Right lobe of liver (tissue), 6 donors: ENCODE measurements around the gene PON1. TPM values are rescaled to one million over a fixed set of nuclear protein-coding genes. Genes with fewer than 3 reads are reported as not detected.

ENCODE experiments used
- ATAC-seq, 4 donors: fragments of 200-7000 bp; cut with Tn5 transposase; one replicate each; pipeline ENCODE4 v1.9.1; 2020; ENCODE audit warnings: mild to moderate bottlenecking in 4 of 4, moderate library complexity in 4 of 4
- DNase-seq, 3 donors: peaks; one replicate each; pipeline ENCODE4 v3.0.0-alpha.2; 2020
- H3K27ac ChIP-seq, 3 donors: fragments of 200-600 bp; one replicate each; pipeline ENCODE4 v1.8.0; 2022
- H3K27me3 ChIP-seq, 2 donors: fragments of 200-600 bp; one replicate each; pipeline ENCODE4 v1.8.0; 2022
- H3K36me3 ChIP-seq, 4 donors: fragments of 200-600 bp; sonication (generic) in 1 of 4; one replicate each; pipeline versions ENCODE4 v1.5.1 to v1.8.0; 2017 to 2022; ENCODE audit warnings: control low read depth in 1 of 4
- H3K4me1 ChIP-seq, 4 donors: fragments of 200-600 bp; sonication (generic) in 1 of 4; one replicate each; pipeline versions ENCODE4 v1.5.1 to v1.8.0; 2017 to 2022; ENCODE audit warnings: control low read depth in 1 of 4
- H3K4me3 ChIP-seq, 3 donors: fragments of 200-600 bp; one replicate each; pipeline ENCODE4 v1.8.0; 2022
- H3K9me3 ChIP-seq, 4 donors: fragments of 200-600 bp; sonication (generic) in 1 of 4; one replicate each; pipeline versions ENCODE4 v1.5.1 to v1.8.0; 2017 to 2022; ENCODE audit warnings: control low read depth in 1 of 4
- CTCF ChIP-seq, 4 donors: fragments of 200-600 bp in 3 of 4; fragments of 450-650 bp in 1 of 4; IDR thresholded peaks; one replicate each; pipeline versions ENCODE4 v1.5.1 to v1.8.0; 2016 to 2022; ENCODE audit warnings: antibody characterized with exemption in 4 of 4, mild to moderate bottlenecking in 2 of 4
- POLR2A ChIP-seq: fragments of 450-650 bp; IDR thresholded peaks from one replicate; pipeline ENCODE4 v1.6.1; 2017; ENCODE audit warnings: antibody characterized with exemption, mild to moderate bottlenecking
- WGBS: methylation state at CpG from one replicate; pipeline ENCODE4 v1.1.6; 2018; ENCODE audit warnings: low coverage, low lambda C conversion rate; ENCODE audit not compliant: insufficient coverage; ENCODE audit errors: missing lambda C conversion rate; 5-methylcytosine and 5-hydroxymethylcytosine counted together
- intact Hi-C, 2 donors: fragments of 100-400 bp; cut with DNase I; formaldehyde crosslinking; loops; one replicate each; pipeline versions ENCODE4 v1.11.2 to v1.14.1; 2022
- total RNA-seq, 6 experiments: library from RNA; depleted of rRNA in 2 of 6; stranded (reverse); fragments of >200 nt in 2 of 6; fragmentation: NEBNext Ultra II Directional in 3 of 6; extraction: Animal tissue kit (Norgen Biotek cat#: 25700) in 3 of 6; gene quantifications; one replicate each; pipeline versions ENCODE4 v1.1.0 to v1.2.4, GENCODE V29; 2016 to 2023
- donor health status: DM: no; HTN: yes; CAD: no.
- donor health status: DM: no; HTN: no; CAD: no.
- donor health status: DM: no; HTN: no; CAD: no.
- donor health status: DM: no; HTN: yes; CAD: no.
- donor health status: DM: no; HTN: yes; CAD: no.

PON1 gene
- total RNA-seq, 6 experiments from 2014 or later = 85.3 to 677 (median 410) TPM

GRCh38 chr7:95318501-95319100 is 5.7 kb downstream of the PON1 start:
- Histone ChIP-seq H3K9me3 (no peaks in the 10 kb centered on the region), H3K4me3 (peak overlapping the region in 2 of 3 donors; percentile 27 to 28), H3K27ac (peak overlapping the region; percentile 56 to 96 (median 86)), H3K4me1 (peaks cover 0 to 55% (median 13%) of the 10 kb centered on the region in 4 donors), H3K36me3 (peaks cover 0 to 17% (median 9%) of the 10 kb centered on the region in 4 donors), H3K27me3 (no peaks in the 10 kb centered on the region)
- ATAC-seq (peak; percentile 71 to 92 (median 79)), DNase-seq (peak in 1 of 3 donors; percentile 77)
- WGBS = 29% methylated on average over 8 of the region's 8 CpGs
- TF ChIP-seq POLR2A (peak; percentile 68), CTCF (IDR thresholded peaks at IDR 0.05) (no peak)
- intact Hi-C loops = no loop called here

- ATAC-seq (peak; percentile 58 to 66 (median 64)), DNase-seq (no peak)
- Histone ChIP-seq H3K27ac (peak overlapping the region; percentile 56 to 96 (median 86)), H3K27me3 (no peaks in the 10 kb centered on the region), H3K36me3 (peaks cover 0 to 21% (median 9%) of the 10 kb centered on the region in 4 donors), H3K4me3 (peak overlapping the region in 2 of 3 donors; percentile 27 to 28), H3K4me1 (peaks cover 0 to 55% (median 13%) of the 10 kb centered on the region in 4 donors), H3K9me3 (no peaks in the 10 kb centered on the region)
- 25% methylated on average over 3 of the region's 3 CpGs for WGBS
- intact Hi-C loops = no loop called here
- no peak for TF ChIP-seq CTCF (IDR thresholded peaks at IDR 0.05)
- TF ChIP-seq POLR2A = no peak
These were observed 6.4 kb downstream of the PON1 start for GRCh38 chr7:95317966-95318365.

GRCh38 chr7:95317546-95317945 is 6.8 kb downstream of the PON1 start:
- ATAC-seq = peak; percentile 46 to 63 (median 58)
- DNase-seq = peak in 1 of 3 donors; percentile 54
- Histone ChIP-seq H3K4me1 (peaks cover 0 to 54% (median 13%) of the 10 kb centered on the region in 4 donors), H3K27me3 (no peaks in the 10 kb centered on the region), H3K36me3 (peaks cover 0 to 25% (median 9%) of the 10 kb centered on the region in 4 donors), H3K9me3 (no peaks in the 10 kb centered on the region), H3K27ac (peak overlapping the region; percentile 56 to 96 (median 86)), H3K4me3 (no peak overlapping the region)
- 25% methylated on average over 2 of the region's 2 CpGs for WGBS
- TF ChIP-seq POLR2A (no peak), CTCF (IDR thresholded peaks at IDR 0.05) (no peak)
- intact Hi-C loops = no loop called here

GRCh38 chr7:95316588-95316987 is 7.7 kb downstream of the PON1 start:
- intact Hi-C loops = no loop called here
- ATAC-seq = no peak
- Histone ChIP-seq H3K36me3 (peaks cover 0 to 30% (median 9%) of the 10 kb centered on the region in 4 donors), H3K9me3 (no peaks in the 10 kb centered on the region), H3K4me3 (no peak overlapping the region), H3K27me3 (no peaks in the 10 kb centered on the region), H3K4me1 (peaks cover 0 to 46% (median 13%) of the 10 kb centered on the region in 4 donors), H3K27ac (peak overlapping the region in 2 of 3 donors; percentile 86 to 96)
- DNase-seq = no peak
- WGBS = 61% methylated on average over 2 of the region's 2 CpGs
- TF ChIP-seq POLR2A = no peak
- no peak for TF ChIP-seq CTCF (IDR thresholded peaks at IDR 0.05)
